SK-N-SH treated with all-trans-retinoic acid at 6 μM for 48 hours (cell line): ENCODE data around the gene UNC45A.

Experiments
- ARNTL ChIP-seq: fragments of 450-650 bp; formaldehyde crosslinking; IDR thresholded peaks from 2 replicates; pipeline ENCODE4 v1.5.0; 2020; ENCODE audit warnings: low read depth, mild to moderate bottlenecking, moderate library complexity, borderline replicate concordance
- ESRRG ChIP-seq: fragments of 250-450 bp; sonication (Bioruptor Pico); IDR thresholded peaks from 2 replicates; pipeline ENCODE4 v1.6.1; 2021; ENCODE audit warnings: mild to moderate bottlenecking
- OSR1 ChIP-seq: fragments of 250-450 bp; sonication (Bioruptor Pico); IDR thresholded peaks from 2 replicates; pipeline ENCODE4 v1.8.0; 2022; ENCODE audit warnings: moderate library complexity, mild to moderate bottlenecking, inconsistent platforms
- PPARA ChIP-seq: fragments of 250-450 bp; sonication (Bioruptor Pico); IDR thresholded peaks from 2 replicates; pipeline ENCODE4 v1.5.0; 2020; ENCODE audit warnings: mild to moderate bottlenecking, borderline replicate concordance
- TOX ChIP-seq: fragments of 250-450 bp; sonication (Bioruptor Pico); IDR thresholded peaks from 2 replicates; pipeline ENCODE4 v1.8.0; 2021; ENCODE audit warnings: mild to moderate bottlenecking, moderate library complexity, borderline replicate concordance
- ZFP3 ChIP-seq: fragments of 250-450 bp; sonication (Bioruptor Pico); IDR thresholded peaks from 2 replicates; pipeline ENCODE4 v1.5.0; 2020; ENCODE audit warnings: mild to moderate bottlenecking, moderate library complexity
- ZFP30 ChIP-seq: fragments of 450-650 bp; formaldehyde crosslinking; IDR thresholded peaks from 2 replicates; pipeline ENCODE4 v1.5.0; 2022; ENCODE audit warnings: mild to moderate bottlenecking, moderate library complexity
- ZNF70 ChIP-seq: fragments of 450-650 bp; formaldehyde crosslinking; IDR thresholded peaks from 2 replicates; pipeline ENCODE4 v1.5.0; 2020; ENCODE audit warnings: mild to moderate bottlenecking, moderate library complexity
- ZNF8 ChIP-seq: fragments of 450-650 bp; formaldehyde crosslinking; IDR thresholded peaks from 2 replicates; pipeline ENCODE4 v1.5.0; 2020; ENCODE audit warnings: mild to moderate bottlenecking, moderate library complexity
- TF ChIP-seq, protein P1 (sequence below): fragments of 250-450 bp; sonication (Bioruptor Pico); IDR thresholded peaks from 2 replicates; pipeline ENCODE4 v1.5.0; 2020; ENCODE audit warnings: mild to moderate bottlenecking, moderate library complexity
- TF ChIP-seq, protein P2 (sequence below): fragments of 250-450 bp; sonication (Bioruptor Pico); IDR thresholded peaks from 2 replicates; pipeline ENCODE4 v1.8.0; 2020; ENCODE audit warnings: mild to moderate bottlenecking, moderate library complexity, borderline replicate concordance

GRCh38 chr15:90974216-90974615, 39.1 kb downstream of the UNC45A start:
- TF ChIP-seq TOX (CRISPR knock-in tag) (no peak), ZNF70 (no peak), ZFP30 (CRISPR knock-in tag) (no peak), PPARA (CRISPR knock-in tag) (no peak), ZFP3 (CRISPR knock-in tag) (no peak), OSR1 (CRISPR knock-in tag) (no peak), ARNTL (CRISPR knock-in tag) (no peak), ESRRG (CRISPR knock-in tag) (no peak), ZNF8 (CRISPR knock-in tag) (no peak)
- TF ChIP-seq, protein P1, sequence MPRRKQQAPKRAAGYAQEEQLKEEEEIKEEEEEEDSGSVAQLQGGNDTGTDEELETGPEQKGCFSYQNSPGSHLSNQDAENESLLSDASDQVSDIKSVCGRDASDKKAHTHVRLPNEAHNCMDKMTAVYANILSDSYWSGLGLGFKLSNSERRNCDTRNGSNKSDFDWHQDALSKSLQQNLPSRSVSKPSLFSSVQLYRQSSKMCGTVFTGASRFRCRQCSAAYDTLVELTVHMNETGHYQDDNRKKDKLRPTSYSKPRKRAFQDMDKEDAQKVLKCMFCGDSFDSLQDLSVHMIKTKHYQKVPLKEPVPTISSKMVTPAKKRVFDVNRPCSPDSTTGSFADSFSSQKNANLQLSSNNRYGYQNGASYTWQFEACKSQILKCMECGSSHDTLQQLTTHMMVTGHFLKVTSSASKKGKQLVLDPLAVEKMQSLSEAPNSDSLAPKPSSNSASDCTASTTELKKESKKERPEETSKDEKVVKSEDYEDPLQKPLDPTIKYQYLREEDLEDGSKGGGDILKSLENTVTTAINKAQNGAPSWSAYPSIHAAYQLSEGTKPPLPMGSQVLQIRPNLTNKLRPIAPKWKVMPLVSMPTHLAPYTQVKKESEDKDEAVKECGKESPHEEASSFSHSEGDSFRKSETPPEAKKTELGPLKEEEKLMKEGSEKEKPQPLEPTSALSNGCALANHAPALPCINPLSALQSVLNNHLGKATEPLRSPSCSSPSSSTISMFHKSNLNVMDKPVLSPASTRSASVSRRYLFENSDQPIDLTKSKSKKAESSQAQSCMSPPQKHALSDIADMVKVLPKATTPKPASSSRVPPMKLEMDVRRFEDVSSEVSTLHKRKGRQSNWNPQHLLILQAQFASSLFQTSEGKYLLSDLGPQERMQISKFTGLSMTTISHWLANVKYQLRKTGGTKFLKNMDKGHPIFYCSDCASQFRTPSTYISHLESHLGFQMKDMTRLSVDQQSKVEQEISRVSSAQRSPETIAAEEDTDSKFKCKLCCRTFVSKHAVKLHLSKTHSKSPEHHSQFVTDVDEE (CRISPR knock-in tag) = no peak
- TF ChIP-seq, protein P2, sequence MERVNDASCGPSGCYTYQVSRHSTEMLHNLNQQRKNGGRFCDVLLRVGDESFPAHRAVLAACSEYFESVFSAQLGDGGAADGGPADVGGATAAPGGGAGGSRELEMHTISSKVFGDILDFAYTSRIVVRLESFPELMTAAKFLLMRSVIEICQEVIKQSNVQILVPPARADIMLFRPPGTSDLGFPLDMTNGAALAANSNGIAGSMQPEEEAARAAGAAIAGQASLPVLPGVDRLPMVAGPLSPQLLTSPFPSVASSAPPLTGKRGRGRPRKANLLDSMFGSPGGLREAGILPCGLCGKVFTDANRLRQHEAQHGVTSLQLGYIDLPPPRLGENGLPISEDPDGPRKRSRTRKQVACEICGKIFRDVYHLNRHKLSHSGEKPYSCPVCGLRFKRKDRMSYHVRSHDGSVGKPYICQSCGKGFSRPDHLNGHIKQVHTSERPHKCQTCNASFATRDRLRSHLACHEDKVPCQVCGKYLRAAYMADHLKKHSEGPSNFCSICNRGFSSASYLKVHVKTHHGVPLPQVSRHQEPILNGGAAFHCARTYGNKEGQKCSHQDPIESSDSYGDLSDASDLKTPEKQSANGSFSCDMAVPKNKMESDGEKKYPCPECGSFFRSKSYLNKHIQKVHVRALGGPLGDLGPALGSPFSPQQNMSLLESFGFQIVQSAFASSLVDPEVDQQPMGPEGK (CRISPR knock-in tag) = no peak
